DND-41 (cell line): ENCODE data around the gene NLRP9.
A peak's percentile ranks its signal among the peaks of the same experiment; 100 is the strongest.

Experiments
- ATAC-seq: fragments of 200-7000 bp; cut with Tn5 transposase; 3 replicates; pipeline ENCODE4 v1.9.1; 2021; ENCODE audit warnings: low read depth; ENCODE audit not compliant: insufficient read depth
- DNase-seq: peaks from one replicate; pipeline ENCODE4 v3.0.0-alpha.2; 2020
- H2AFZ ChIP-seq: 2 replicates; pipeline ENCODE4 v1.6.0; 2012; ENCODE audit warnings: low read depth, low read length
- H3K27ac ChIP-seq: 2 replicates; pipeline ENCODE4 v1.5.1; 2012; ENCODE audit warnings: low read length, inconsistent platforms
- H3K27me3 ChIP-seq: fragments of 200-600 bp; sonication (generic); 2 replicates; pipeline ENCODE4 v1.6.0; 2012; ENCODE audit warnings: low read length, mild to moderate bottlenecking, inconsistent platforms; ENCODE audit not compliant: insufficient read depth, poor library complexity
- H3K36me3 ChIP-seq: 2 replicates; pipeline ENCODE4 v1.5.1; 2012; ENCODE audit warnings: low read length, inconsistent platforms; ENCODE audit not compliant: insufficient read depth
- H3K4me1 ChIP-seq: 2 replicates; pipeline ENCODE4 v1.5.1; 2012; ENCODE audit warnings: mild to moderate bottlenecking, low read length; ENCODE audit not compliant: insufficient read depth
- H3K4me2 ChIP-seq: 2 replicates; pipeline ENCODE4 v1.6.0; 2012; ENCODE audit warnings: mild to moderate bottlenecking, moderate library complexity, low read length, inconsistent platforms; ENCODE audit not compliant: insufficient read depth
- H3K4me3 ChIP-seq, 2 experiments: fragments of 200-600 bp in 1 of 2; shearing (Covaris generic) in 1 of 2; 2 replicates each; pipeline ENCODE4 v1.5.1; 2012 to 2016; ENCODE audit warnings: inconsistent platforms in 2 of 2, low read length in 2 of 2, mild to moderate bottlenecking in 2 of 2, low read depth in 1 of 2, moderate library complexity in 1 of 2
- H3K79me2 ChIP-seq: 2 replicates; pipeline ENCODE4 v1.6.0; 2012; ENCODE audit warnings: low read length, inconsistent platforms; ENCODE audit not compliant: insufficient read depth
- H3K9ac ChIP-seq: 2 replicates; pipeline ENCODE4 v1.6.0; 2012; ENCODE audit warnings: low read depth, mild to moderate bottlenecking, inconsistent platforms, low read length, moderate library complexity
- H3K9me3 ChIP-seq: 2 replicates; pipeline ENCODE4 v1.5.1; 2012; ENCODE audit warnings: low read length, moderate library complexity, mild to moderate bottlenecking, inconsistent platforms; ENCODE audit not compliant: insufficient read depth, severe bottlenecking
- H4K20me1 ChIP-seq: 2 replicates; pipeline ENCODE4 v1.6.0; 2012; ENCODE audit warnings: low read length; ENCODE audit not compliant: insufficient read depth
- CTCF ChIP-seq: IDR thresholded peaks from 2 replicates; pipeline ENCODE4 v1.5.1; 2012; ENCODE audit warnings: borderline replicate concordance, low read length, moderate library complexity, mild to moderate bottlenecking; ENCODE audit not compliant: poor library complexity, severe bottlenecking; ENCODE audit errors: extremely low read depth
- EZH2 ChIP-seq: IDR thresholded peaks from 3 replicates; pipeline ENCODE4 v1.6.1; 2012; ENCODE audit warnings: borderline replicate concordance, low read depth, mild to moderate bottlenecking, moderate library complexity, low read length, inconsistent platforms; ENCODE audit not compliant: severe bottlenecking

The NLRP9 gene

GRCh38 chr19:55671054-55671378 lies 67.2 kb downstream of the NLRP9 start:
- DNase-seq, result no peak
- Histone ChIP-seq H3K79me2 (peaks cover 87% of the 10 kb centered on the region), H3K4me1 (peaks cover 41% of the 10 kb centered on the region), H3K9ac (no peak overlapping the region), H3K4me2 (no peak overlapping the region), H4K20me1 (peaks cover 79% of the 10 kb centered on the region), H2AFZ (no peak overlapping the region), H3K27me3 (no peaks in the 10 kb centered on the region), H3K4me3 (no peak overlapping the region), H3K27ac (no peak overlapping the region), H3K9me3 (no peaks in the 10 kb centered on the region), H3K36me3 (peaks cover 71% of the 10 kb centered on the region)
- no peak for ATAC-seq
- TF ChIP-seq CTCF, result no peak
- no peak for TF ChIP-seq EZH2

- Histone ChIP-seq H3K4me2 (peak overlapping the region; percentile 29; the same call in 1 of the 2 replicates), H3K4me1 (peaks cover 37% of the 10 kb centered on the region), H4K20me1 (peaks cover 79% of the 10 kb centered on the region), H3K79me2 (peaks cover 87% of the 10 kb centered on the region), H3K27ac (no peak overlapping the region), H3K9ac (no peak overlapping the region), H3K4me3 (no peak overlapping the region), H3K27me3 (no peaks in the 10 kb centered on the region), H3K36me3 (peaks cover 77% of the 10 kb centered on the region), H3K9me3 (no peaks in the 10 kb centered on the region), H2AFZ (no peak overlapping the region)
- no peak for ATAC-seq
- TF ChIP-seq EZH2 (no peak), CTCF (no peak)
- DNase-seq, result no peak
These were observed 67.7 kb downstream of the NLRP9 start for GRCh38 chr19:55670280-55671053.

GRCh38 chr19:55669418-55670279 lies 68.6 kb downstream of the NLRP9 start:
- no peak overlapping the region for H2AFZ ChIP-seq
- H3K27me3 ChIP-seq, result no peaks in the 10 kb centered on the region
- 0 out of 2 replicates have a peak overlapping the region, but pooled peaks have one; percentile 29 for H3K4me2 ChIP-seq
- H3K9ac ChIP-seq, result no peak overlapping the region
- H3K79me2 ChIP-seq, result peaks cover 90% of the 10 kb centered on the region
- no peak for ATAC-seq
- H3K27ac ChIP-seq, result no peak overlapping the region
- H3K9me3 ChIP-seq, result no peaks in the 10 kb centered on the region
- no peak for DNase-seq
- H3K36me3 ChIP-seq, result peaks cover 84% of the 10 kb centered on the region
- H3K4me1 ChIP-seq, result peaks cover 35% of the 10 kb centered on the region
- H3K4me3 ChIP-seq, result no peak overlapping the region
- TF ChIP-seq CTCF (no peak), EZH2 (no peak)
- H4K20me1 ChIP-seq, result peaks cover 86% of the 10 kb centered on the region
